ENCODE measurements around the gene DNAJB14.

DNA sequence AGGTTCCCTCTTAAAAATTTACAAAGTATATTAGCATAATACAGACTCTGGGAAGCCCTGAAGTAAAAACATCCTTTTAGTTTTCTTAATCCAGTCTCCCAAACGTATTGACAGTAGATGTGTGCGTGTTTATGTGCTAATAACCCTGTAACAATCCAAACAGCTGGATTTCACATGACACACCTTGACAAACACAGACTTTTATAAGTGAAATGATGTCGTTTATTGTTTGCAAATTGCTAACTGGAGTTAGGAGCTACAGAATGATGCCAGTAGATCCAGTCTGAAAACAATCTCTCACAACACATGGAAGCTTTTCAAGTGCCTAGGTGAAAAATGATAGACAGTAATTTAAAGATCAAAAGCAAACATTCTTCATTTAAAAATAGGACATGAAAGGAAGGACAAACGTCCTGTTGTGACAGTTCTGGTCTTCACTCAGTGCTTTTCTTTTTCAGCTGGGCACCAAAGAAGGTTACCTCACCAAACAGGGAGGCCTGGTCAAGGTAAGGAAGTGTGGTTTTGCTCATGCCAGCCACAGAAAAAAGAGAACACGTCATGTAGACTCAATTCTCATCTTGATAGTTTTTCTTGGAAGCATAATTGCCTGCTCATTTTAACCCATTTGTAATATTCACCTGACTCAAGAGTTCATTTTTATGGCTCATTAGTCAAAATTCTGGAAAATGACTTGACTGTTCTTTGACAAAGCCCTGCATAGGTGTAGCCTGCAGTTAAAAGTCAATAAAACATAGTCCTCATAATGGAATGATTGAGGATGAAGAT lies 85.1 kb downstream of the DNAJB14 start:
- TF ChIP-seq PCBP2 (optimal IDR thresholded peaks at IDR 0.05; ENCODE audit: low read depth, low read length, poor library complexity, severe bottlenecking) = no peak
- TF ChIP-seq NKX3-1 (CRISPR knock-in tag; IDR thresholded peaks at IDR 0.05) = no peak
- TF ChIP-seq SP1 (IDR thresholded peaks at IDR 0.05) = no peak
- no peak for TF ChIP-seq SP1 (CRISPR knock-in tag; IDR thresholded peaks at IDR 0.05)
- TF ChIP-seq TBL1XR1 (IDR thresholded peaks at IDR 0.05; ENCODE audit: borderline replicate concordance, low read length, partially characterized antibody) = no peak
- no peak for TF ChIP-seq ZNF292 (CRISPR knock-in tag; IDR thresholded peaks at IDR 0.05; ENCODE audit: borderline replicate concordance, low read depth)
- no peak for TF ChIP-seq FOXA1 (IDR thresholded peaks at IDR 0.05)
- no peak for TF ChIP-seq FOXA1 (CRISPR knock-in tag; IDR thresholded peaks at IDR 0.05)
- no peak for TF ChIP-seq RXRA (CRISPR knock-in tag; IDR thresholded peaks at IDR 0.05)
- TF ChIP-seq NFYB (CRISPR knock-in tag; IDR thresholded peaks at IDR 0.05) = no peak
- TF ChIP-seq, protein P1, sequence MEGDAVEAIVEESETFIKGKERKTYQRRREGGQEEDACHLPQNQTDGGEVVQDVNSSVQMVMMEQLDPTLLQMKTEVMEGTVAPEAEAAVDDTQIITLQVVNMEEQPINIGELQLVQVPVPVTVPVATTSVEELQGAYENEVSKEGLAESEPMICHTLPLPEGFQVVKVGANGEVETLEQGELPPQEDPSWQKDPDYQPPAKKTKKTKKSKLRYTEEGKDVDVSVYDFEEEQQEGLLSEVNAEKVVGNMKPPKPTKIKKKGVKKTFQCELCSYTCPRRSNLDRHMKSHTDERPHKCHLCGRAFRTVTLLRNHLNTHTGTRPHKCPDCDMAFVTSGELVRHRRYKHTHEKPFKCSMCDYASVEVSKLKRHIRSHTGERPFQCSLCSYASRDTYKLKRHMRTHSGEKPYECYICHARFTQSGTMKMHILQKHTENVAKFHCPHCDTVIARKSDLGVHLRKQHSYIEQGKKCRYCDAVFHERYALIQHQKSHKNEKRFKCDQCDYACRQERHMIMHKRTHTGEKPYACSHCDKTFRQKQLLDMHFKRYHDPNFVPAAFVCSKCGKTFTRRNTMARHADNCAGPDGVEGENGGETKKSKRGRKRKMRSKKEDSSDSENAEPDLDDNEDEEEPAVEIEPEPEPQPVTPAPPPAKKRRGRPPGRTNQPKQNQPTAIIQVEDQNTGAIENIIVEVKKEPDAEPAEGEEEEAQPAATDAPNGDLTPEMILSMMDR (CRISPR knock-in tag; IDR thresholded peaks at IDR 0.05) = no peak
- TF ChIP-seq, protein P2, sequence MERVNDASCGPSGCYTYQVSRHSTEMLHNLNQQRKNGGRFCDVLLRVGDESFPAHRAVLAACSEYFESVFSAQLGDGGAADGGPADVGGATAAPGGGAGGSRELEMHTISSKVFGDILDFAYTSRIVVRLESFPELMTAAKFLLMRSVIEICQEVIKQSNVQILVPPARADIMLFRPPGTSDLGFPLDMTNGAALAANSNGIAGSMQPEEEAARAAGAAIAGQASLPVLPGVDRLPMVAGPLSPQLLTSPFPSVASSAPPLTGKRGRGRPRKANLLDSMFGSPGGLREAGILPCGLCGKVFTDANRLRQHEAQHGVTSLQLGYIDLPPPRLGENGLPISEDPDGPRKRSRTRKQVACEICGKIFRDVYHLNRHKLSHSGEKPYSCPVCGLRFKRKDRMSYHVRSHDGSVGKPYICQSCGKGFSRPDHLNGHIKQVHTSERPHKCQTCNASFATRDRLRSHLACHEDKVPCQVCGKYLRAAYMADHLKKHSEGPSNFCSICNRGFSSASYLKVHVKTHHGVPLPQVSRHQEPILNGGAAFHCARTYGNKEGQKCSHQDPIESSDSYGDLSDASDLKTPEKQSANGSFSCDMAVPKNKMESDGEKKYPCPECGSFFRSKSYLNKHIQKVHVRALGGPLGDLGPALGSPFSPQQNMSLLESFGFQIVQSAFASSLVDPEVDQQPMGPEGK (CRISPR knock-in tag; IDR thresholded peaks at IDR 0.05) = no peak
- no peak for TF ChIP-seq ZNF501 (CRISPR knock-in tag; IDR thresholded peaks at IDR 0.05)
- TF ChIP-seq, protein P3, sequence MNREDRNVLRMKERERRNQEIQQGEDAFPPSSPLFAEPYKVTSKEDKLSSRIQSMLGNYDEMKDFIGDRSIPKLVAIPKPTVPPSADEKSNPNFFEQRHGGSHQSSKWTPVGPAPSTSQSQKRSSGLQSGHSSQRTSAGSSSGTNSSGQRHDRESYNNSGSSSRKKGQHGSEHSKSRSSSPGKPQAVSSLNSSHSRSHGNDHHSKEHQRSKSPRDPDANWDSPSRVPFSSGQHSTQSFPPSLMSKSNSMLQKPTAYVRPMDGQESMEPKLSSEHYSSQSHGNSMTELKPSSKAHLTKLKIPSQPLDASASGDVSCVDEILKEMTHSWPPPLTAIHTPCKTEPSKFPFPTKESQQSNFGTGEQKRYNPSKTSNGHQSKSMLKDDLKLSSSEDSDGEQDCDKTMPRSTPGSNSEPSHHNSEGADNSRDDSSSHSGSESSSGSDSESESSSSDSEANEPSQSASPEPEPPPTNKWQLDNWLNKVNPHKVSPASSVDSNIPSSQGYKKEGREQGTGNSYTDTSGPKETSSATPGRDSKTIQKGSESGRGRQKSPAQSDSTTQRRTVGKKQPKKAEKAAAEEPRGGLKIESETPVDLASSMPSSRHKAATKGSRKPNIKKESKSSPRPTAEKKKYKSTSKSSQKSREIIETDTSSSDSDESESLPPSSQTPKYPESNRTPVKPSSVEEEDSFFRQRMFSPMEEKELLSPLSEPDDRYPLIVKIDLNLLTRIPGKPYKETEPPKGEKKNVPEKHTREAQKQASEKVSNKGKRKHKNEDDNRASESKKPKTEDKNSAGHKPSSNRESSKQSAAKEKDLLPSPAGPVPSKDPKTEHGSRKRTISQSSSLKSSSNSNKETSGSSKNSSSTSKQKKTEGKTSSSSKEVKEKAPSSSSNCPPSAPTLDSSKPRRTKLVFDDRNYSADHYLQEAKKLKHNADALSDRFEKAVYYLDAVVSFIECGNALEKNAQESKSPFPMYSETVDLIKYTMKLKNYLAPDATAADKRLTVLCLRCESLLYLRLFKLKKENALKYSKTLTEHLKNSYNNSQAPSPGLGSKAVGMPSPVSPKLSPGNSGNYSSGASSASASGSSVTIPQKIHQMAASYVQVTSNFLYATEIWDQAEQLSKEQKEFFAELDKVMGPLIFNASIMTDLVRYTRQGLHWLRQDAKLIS (CRISPR knock-in tag; IDR thresholded peaks at IDR 0.05) = no peak

All from HepG2 (cell line).